Hepatocyte (in vitro differentiated cells): ENCODE measurements around the gene CAPN2. TPM values are rescaled to one million over a fixed set of nuclear protein-coding genes. Genes with fewer than 3 reads are reported as not detected.

Experiments
- DNase-seq: peaks from one replicate; pipeline ENCODE4 v3.0.0-alpha.2; 2016; ENCODE audit warnings: low spot score
- H2AFZ ChIP-seq: fragments of 200-600 bp; sonication (generic); 2 replicates; pipeline ENCODE4 v1.6.0; 2016; ENCODE audit warnings: antibody characterized with exemption, mild to moderate bottlenecking
- H3K27ac ChIP-seq: fragments of 200-600 bp; sonication (generic); 2 replicates; pipeline ENCODE4 v1.5.1; 2016; ENCODE audit warnings: mild to moderate bottlenecking
- H3K27me3 ChIP-seq: fragments of 200-600 bp; sonication (generic); 2 replicates; pipeline ENCODE4 v1.6.1; 2016
- H3K36me3 ChIP-seq: fragments of 200-600 bp; sonication (generic); replicated peaks from 2 replicates; pipeline ENCODE4 v1.5.1; 2016; ENCODE audit warnings: low read depth; ENCODE audit not compliant: insufficient read depth
- H3K4me1 ChIP-seq: fragments of 200-600 bp; sonication (generic); 2 replicates; pipeline ENCODE4 v1.5.1; 2016; ENCODE audit warnings: mild to moderate bottlenecking, moderate library complexity; ENCODE audit not compliant: insufficient read depth
- H3K4me2 ChIP-seq: fragments of 200-600 bp; sonication (generic); 2 replicates; pipeline ENCODE4 v1.6.0; 2016
- H3K4me3 ChIP-seq: fragments of 200-600 bp; sonication (generic); 2 replicates; pipeline ENCODE4 v1.5.1; 2016; ENCODE audit warnings: mild to moderate bottlenecking
- H3K79me2 ChIP-seq: fragments of 200-600 bp; sonication (generic); 2 replicates; pipeline ENCODE4 v1.6.0; 2017; ENCODE audit warnings: mild to moderate bottlenecking
- H3K9me2 ChIP-seq: fragments of 200-600 bp; sonication (generic); replicated peaks from 2 replicates; pipeline ENCODE4 v1.6.0; 2017; ENCODE audit warnings: mild to moderate bottlenecking; ENCODE audit not compliant: insufficient read depth
- H3K9me3 ChIP-seq: fragments of 200-600 bp; sonication (generic); 2 replicates; pipeline ENCODE4 v1.5.1; 2016; ENCODE audit warnings: low read depth, mild to moderate bottlenecking
- H4K20me1 ChIP-seq: fragments of 200-600 bp; sonication (generic); 2 replicates; pipeline ENCODE4 v1.6.0; 2016; ENCODE audit warnings: mild to moderate bottlenecking; ENCODE audit not compliant: insufficient read depth, poor library complexity, severe bottlenecking
- EZH2 ChIP-seq: fragments of 200-600 bp; sonication (generic); IDR thresholded peaks from 2 replicates; pipeline ENCODE4 v1.6.1; 2016; ENCODE audit warnings: antibody characterized with exemption, mild to moderate bottlenecking, borderline replicate concordance
- EZH2phosphoT487 ChIP-seq: fragments of 200-600 bp; sonication (generic); IDR thresholded peaks from one replicate; pipeline ENCODE4 v1.6.1; 2018; ENCODE audit warnings: antibody characterized with exemption, mild to moderate bottlenecking, low read depth, moderate library complexity; ENCODE audit not compliant: unreplicated experiment, severe bottlenecking
- WGBS: methylation state at CpG from one replicate; pipeline ENCODE4 v1.1.6; 2016; ENCODE audit warnings: low lambda C conversion rate; ENCODE audit errors: missing lambda C conversion rate; 5-methylcytosine and 5-hydroxymethylcytosine counted together
- polyA plus RNA-seq: library from polyadenylated mRNA; unstranded; fragments of >200 nt; fragmentation: Nextera tagmentation; extraction: Ambion mirVana; gene quantifications from 2 replicates; pipeline ENCODE4 v1.2.1, GENCODE V29; 2016
- total RNA-seq: library from RNA; depleted of rRNA; stranded (reverse); fragments of >200 nt; gene quantifications from 2 replicates; pipeline ENCODE4 v1.2.3, GENCODE V29; 2014
- TF ChIP-seq, protein P1 (sequence below): fragments of 200-600 bp; sonication (generic); IDR thresholded peaks from 2 replicates; pipeline ENCODE4 v1.5.1; 2016; ENCODE audit warnings: antibody characterized with exemption, mild to moderate bottlenecking; ENCODE audit not compliant: poor library complexity

Gene CAPN2
- total and polyA plus RNA-seq, 2 experiments from 2014 or later, result 147 to 162 TPM

DNA sequence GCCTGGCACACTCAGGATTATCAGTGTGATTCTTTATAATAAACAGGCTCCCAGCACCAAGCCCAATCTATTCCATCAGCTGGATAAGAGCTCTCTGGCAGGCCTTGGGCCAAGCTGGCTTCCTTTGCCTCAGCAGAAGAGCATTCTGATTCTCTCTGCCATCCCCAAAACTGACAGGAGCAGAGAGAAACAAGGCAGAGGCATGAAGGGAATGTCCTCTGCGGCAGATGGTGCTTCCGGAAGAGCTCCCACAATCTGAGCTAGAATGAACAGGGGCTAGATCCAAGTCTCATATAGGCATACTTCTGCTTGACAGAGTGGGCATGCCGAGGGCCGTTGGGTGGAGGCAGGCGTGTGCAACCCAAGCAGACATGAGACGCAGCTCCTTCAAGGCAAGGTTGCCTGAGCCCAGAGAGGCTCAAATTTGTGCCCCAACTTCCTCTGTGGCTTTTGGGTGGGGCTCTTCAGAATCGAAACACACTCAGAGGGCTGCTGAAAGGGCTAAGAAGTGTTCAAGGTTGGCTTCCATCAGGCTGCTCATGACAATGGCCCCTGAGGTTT is 4.0 kb downstream of the CAPN2 start:
- H3K4me3 ChIP-seq, result no peak overlapping the region
- no peak overlapping the region for H2AFZ ChIP-seq
- 71% methylated on average over 7 of the region's 7 CpGs for WGBS
- peak overlapping the region; percentile 68 for H3K27ac ChIP-seq
- H3K4me2 ChIP-seq, result peak overlapping the region; percentile 86
- no peaks in the 10 kb centered on the region for H3K27me3 ChIP-seq
- H3K9me2 ChIP-seq, result no peaks in the 10 kb centered on the region
- H3K79me2 ChIP-seq, result peaks cover 48% of the 10 kb centered on the region
- DNase-seq, result peak; percentile 26
- TF ChIP-seq EZH2phosphoT487, result no peak
- TF ChIP-seq, protein P1, sequence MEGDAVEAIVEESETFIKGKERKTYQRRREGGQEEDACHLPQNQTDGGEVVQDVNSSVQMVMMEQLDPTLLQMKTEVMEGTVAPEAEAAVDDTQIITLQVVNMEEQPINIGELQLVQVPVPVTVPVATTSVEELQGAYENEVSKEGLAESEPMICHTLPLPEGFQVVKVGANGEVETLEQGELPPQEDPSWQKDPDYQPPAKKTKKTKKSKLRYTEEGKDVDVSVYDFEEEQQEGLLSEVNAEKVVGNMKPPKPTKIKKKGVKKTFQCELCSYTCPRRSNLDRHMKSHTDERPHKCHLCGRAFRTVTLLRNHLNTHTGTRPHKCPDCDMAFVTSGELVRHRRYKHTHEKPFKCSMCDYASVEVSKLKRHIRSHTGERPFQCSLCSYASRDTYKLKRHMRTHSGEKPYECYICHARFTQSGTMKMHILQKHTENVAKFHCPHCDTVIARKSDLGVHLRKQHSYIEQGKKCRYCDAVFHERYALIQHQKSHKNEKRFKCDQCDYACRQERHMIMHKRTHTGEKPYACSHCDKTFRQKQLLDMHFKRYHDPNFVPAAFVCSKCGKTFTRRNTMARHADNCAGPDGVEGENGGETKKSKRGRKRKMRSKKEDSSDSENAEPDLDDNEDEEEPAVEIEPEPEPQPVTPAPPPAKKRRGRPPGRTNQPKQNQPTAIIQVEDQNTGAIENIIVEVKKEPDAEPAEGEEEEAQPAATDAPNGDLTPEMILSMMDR, result no peak
- no peak for TF ChIP-seq EZH2
- no peaks in the 10 kb centered on the region for H3K36me3 ChIP-seq
- H3K9me3 ChIP-seq, result no peaks in the 10 kb centered on the region
- no peaks in the 10 kb centered on the region for H4K20me1 ChIP-seq
- peaks cover 57% of the 10 kb centered on the region for H3K4me1 ChIP-seq

DNA sequence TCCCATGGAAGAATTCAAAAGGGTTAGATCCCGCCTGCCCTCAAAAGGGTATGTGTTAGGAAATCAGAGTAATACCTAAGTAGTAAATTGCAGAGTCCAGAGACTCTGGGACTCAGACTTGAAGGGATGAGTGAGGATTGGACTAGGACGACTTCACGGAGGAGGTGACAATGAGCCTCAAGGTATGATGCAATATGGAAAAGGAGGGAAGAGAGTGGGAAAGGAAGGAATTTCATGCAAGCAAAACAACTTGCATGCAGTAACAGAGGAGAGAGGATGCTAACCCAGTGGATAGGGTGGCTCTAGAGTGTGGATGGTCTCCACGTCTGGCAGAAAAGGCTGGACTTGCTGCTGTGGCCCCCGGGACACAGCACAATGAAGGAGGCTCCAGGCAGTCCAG is 4.8 kb downstream of the CAPN2 start:
- no peak overlapping the region for H3K4me2 ChIP-seq

DNA sequence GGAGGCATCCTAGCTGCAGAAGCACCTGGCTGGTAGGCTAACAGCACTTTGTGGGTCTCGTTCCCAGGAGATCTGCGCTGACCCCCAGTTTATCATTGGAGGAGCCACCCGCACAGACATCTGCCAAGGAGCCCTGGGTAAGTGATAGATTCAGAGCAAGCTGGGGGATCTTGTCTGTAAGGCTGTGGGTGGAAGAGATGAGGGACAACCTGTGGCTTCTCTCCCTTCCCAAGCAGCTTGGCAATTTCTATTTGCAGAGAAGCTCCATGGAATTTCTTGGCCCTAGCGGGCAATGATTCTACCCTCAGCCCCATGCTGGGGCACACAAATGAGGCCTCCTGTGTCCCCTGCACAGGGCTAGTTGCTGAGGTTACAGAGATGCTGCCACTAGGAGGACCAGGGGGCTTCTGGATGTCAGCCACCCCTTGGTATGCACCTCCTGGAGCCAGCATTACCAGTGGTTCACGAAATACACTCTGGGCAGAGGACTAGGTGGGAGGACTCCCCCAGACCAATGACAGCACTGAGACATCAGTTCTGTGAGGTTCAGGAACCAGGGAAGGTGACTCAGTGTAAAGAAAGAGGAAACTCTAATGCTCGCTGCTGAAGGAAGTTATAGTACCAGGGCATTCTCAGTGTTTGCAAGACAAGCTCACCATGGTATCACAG is 5.5 kb downstream of the CAPN2 start:
- Histone ChIP-seq H2AFZ (no peak overlapping the region), H3K4me2 (no peak overlapping the region), H3K9me2 (no peaks in the 10 kb centered on the region), H3K27me3 (no peaks in the 10 kb centered on the region), H3K79me2 (peaks cover 46% of the 10 kb centered on the region), H3K4me1 (peaks cover 61% of the 10 kb centered on the region), H3K36me3 (no peaks in the 10 kb centered on the region), H3K4me3 (no peak overlapping the region), H3K9me3 (no peaks in the 10 kb centered on the region), H3K27ac (peak overlapping the region; percentile 75), H4K20me1 (no peaks in the 10 kb centered on the region)
- 92% methylated on average over 6 of the region's 6 CpGs for WGBS
- TF ChIP-seq, protein P1, result no peak
- TF ChIP-seq EZH2 (no peak), EZH2phosphoT487 (no peak)
- DNase-seq, result peak; percentile 4

More for the DNA sequence above, 4.8 kb downstream of the CAPN2 start:
- 83% methylated on average over 5 of the region's 5 CpGs for WGBS
- H3K9me3 ChIP-seq, result no peaks in the 10 kb centered on the region
- H2AFZ ChIP-seq, result no peak overlapping the region
- no peaks in the 10 kb centered on the region for H4K20me1 ChIP-seq
- H3K27ac ChIP-seq, result no peak overlapping the region
- peaks cover 61% of the 10 kb centered on the region for H3K4me1 ChIP-seq
- no peaks in the 10 kb centered on the region for H3K27me3 ChIP-seq
- no peak overlapping the region for H3K4me3 ChIP-seq
- peaks cover 45% of the 10 kb centered on the region for H3K79me2 ChIP-seq
- DNase-seq, result peak; percentile 2
- no peaks in the 10 kb centered on the region for H3K36me3 ChIP-seq
- H3K9me2 ChIP-seq, result no peaks in the 10 kb centered on the region
- TF ChIP-seq EZH2 (no peak), EZH2phosphoT487 (no peak)
- TF ChIP-seq, protein P1, result no peak
